MG63 (cell line): ENCODE measurements around the gene LMOD3. TPM values are rescaled to one million over a fixed set of nuclear protein-coding genes. Genes with fewer than 3 reads are reported as not detected.

ENCODE experiments used
- DNase-seq: peaks from one replicate; pipeline ENCODE4 v3.0.0-alpha.2; 2020
- H3K27me3 ChIP-seq: fragments of 250-450 bp; sonication (Bioruptor Pico); 2 replicates; pipeline ENCODE4 v1.5.1; 2020; ENCODE audit warnings: mild to moderate bottlenecking, moderate library complexity
- H3K36me3 ChIP-seq: fragments of 250-450 bp; sonication (Bioruptor Pico); 2 replicates; pipeline ENCODE4 v1.5.1; 2020; ENCODE audit warnings: mild to moderate bottlenecking, moderate library complexity
- H3K4me3 ChIP-seq: fragments of 250-450 bp; sonication (Bioruptor Pico); 2 replicates; pipeline ENCODE4 v1.5.1; 2020; ENCODE audit warnings: mild to moderate bottlenecking, moderate library complexity
- H3K9me3 ChIP-seq: fragments of 250-450 bp; sonication (Bioruptor Pico); 2 replicates; pipeline ENCODE4 v1.5.1; 2020; ENCODE audit warnings: mild to moderate bottlenecking, moderate library complexity
- total RNA-seq: library from RNA; depleted of rRNA; stranded (reverse); fragments of >200 nt; shearing (Covaris generic); gene quantifications from 2 replicates; pipeline ENCODE4 v1.2.3, GENCODE V29; 2014; ENCODE audit warnings: low replicate concordance

The LMOD3 gene
- total RNA-seq, 1 experiment from 2014 or later = not detected

DNA sequence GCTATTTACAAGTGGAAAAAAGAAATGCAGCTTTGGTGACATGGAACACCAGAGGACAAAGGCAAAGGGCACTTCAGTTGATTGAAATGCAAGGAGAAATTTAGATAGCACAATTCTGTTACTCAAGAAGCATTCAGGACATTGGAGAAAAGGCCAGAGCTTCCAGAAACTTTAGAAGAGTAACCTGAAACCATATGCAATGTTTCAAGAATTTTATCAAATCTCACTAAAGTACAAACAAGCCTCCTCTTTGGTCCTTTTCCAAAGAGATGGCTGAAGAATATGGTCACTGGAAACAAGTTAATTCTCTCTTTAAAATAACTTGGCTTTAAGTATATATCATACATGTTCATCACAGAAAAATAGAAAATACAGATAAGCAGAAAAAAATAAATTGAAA lies 14.6 kb upstream of the LMOD3 start:
- no peak for DNase-seq
- no peak overlapping the region for H3K4me3 ChIP-seq
- no peaks in the 10 kb centered on the region for H3K27me3 ChIP-seq
- H3K36me3 ChIP-seq = no peaks in the 10 kb centered on the region
- H3K9me3 ChIP-seq = no peaks in the 10 kb centered on the region

DNA sequence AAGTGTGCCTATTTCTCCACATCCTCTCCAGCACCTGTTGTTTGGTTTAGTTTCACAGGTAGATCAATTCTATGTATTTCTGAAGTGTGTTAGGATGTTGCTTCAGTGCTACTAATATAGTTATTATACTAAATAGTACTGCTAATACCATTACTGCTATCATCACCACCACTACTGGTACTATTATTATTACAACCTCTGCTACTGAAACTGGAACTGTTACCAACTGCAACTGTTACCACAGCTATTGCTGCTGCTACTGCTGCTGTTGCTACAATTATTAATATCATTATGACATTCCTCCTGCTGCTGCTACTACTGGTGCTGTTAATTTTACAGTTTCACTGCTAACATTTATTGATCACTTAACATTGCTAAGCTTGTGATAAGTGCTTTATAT lies 8.3 kb upstream of the LMOD3 start:
- Histone ChIP-seq H3K4me3 (no peak overlapping the region), H3K27me3 (no peaks in the 10 kb centered on the region), H3K9me3 (no peaks in the 10 kb centered on the region), H3K36me3 (no peaks in the 10 kb centered on the region)
- DNase-seq = no peak

DNA sequence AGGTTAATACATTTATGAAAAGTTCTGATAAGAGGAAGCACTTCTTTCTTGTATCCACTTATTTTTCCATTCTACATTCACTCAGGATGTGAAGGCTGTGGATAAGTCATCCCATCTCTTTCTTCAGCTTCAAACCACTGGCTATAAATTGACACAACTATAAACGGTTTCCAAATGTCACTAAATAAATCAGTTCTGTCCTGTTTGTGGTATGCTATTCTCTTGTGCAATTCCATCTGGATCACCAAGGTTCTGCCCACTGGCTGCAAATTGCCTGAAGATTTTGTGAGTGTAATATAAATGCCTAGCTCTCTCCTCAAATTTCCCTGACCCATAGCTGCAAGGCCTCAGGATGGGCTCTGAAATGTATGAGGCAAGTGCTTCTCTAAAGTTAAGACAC lies 7.1 kb upstream of the LMOD3 start:
- H3K27me3 ChIP-seq = no peaks in the 10 kb centered on the region
- no peak for DNase-seq
- H3K4me3 ChIP-seq = no peak overlapping the region
- H3K9me3 ChIP-seq = no peaks in the 10 kb centered on the region
- H3K36me3 ChIP-seq = no peaks in the 10 kb centered on the region

DNA sequence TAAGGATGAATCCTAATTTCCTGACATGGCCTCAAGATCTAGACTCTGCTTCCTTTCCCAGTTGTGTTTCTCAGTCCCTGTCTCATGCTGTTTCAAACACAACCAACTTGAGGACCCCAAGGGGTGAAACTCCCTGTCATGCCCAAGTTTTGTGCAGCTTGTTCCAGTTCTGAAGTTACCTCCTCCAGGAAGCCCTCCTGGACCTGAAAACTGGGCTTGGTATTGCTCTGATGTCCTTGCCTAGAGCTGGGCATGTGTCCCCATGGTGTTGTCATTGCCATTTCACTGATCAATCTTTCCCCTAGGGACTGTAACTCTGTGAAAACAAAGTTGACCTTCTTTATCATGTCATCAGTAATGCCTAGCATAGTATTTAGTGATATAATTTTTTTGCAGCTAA lies 6.1 kb upstream of the LMOD3 start:
- no peak for DNase-seq

DNA sequence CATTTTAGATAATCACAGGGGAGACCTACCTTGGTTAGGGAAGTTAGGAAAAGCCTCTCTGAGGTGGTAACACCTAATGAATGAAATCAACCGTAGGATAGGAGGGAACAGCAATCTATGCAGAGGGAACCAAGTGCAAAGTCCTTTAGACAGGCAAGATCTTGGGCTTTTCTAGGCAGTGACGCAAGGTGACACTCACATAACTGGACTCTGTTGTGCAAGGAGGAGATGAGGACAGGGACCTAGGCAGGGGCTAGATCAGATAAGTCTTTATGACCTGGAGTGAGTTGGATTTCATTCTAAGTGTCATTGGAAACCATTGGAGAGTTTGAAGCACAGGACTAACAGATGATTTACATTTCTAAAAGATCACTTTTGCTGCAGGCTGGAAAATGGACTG lies 4.6 kb upstream of the LMOD3 start:
- DNase-seq = no peak
- no peak overlapping the region for H3K4me3 ChIP-seq

More for the DNA sequence above, 6.1 kb upstream of the LMOD3 start:
- no peaks in the 10 kb centered on the region for H3K9me3 ChIP-seq
- no peaks in the 10 kb centered on the region for H3K36me3 ChIP-seq
- no peaks in the 10 kb centered on the region for H3K27me3 ChIP-seq
- H3K4me3 ChIP-seq = no peak overlapping the region

DNA sequence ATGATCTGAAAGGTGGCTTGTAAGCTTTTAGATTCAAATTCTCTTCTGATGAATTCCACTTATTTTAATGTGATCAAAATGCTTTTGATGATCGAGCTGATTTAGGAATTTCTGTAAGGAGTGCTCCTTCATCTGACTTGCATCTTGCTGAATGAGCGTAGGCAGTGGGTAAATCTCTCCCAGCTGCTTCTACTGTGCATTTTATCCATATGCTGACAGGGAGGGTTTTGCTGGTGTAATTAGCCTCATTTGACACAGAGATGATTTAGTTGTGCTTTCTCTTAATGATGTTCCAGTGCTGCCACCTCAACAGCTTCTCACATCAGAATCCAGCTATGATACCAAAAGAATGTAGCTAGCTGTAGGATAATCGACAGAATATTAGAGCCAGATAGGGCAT lies 3.8 kb upstream of the LMOD3 start:
- DNase-seq = no peak
- H3K36me3 ChIP-seq = no peaks in the 10 kb centered on the region
- no peaks in the 10 kb centered on the region for H3K27me3 ChIP-seq
- H3K4me3 ChIP-seq = no peak overlapping the region
- H3K9me3 ChIP-seq = no peaks in the 10 kb centered on the region

More for the DNA sequence above, 4.6 kb upstream of the LMOD3 start:
- Histone ChIP-seq H3K9me3 (no peaks in the 10 kb centered on the region), H3K36me3 (no peaks in the 10 kb centered on the region), H3K27me3 (no peaks in the 10 kb centered on the region)

DNA sequence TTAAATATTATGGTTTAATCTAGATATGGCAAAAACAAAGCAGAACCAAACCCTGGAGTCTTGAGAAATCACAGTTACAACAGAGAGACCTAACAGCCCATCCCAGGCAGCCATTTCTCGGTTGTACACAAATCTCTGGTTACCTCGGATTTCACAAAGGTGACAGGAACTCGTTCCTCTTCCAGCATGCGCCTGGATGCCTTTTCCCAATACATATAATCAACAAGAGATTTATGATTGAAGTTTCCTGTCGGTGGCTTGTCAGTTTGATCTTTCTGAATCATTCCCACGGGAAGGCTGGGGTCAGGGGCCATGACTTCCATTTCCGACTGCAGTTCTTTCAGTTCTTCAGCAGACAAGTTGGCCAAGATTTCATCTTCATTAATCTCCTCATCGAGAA lies 445 bp downstream of the LMOD3 start:
- no peaks in the 10 kb centered on the region for H3K36me3 ChIP-seq
- no peak for DNase-seq
- no peaks in the 10 kb centered on the region for H3K9me3 ChIP-seq
- no peaks in the 10 kb centered on the region for H3K27me3 ChIP-seq
- no peak overlapping the region for H3K4me3 ChIP-seq

DNA sequence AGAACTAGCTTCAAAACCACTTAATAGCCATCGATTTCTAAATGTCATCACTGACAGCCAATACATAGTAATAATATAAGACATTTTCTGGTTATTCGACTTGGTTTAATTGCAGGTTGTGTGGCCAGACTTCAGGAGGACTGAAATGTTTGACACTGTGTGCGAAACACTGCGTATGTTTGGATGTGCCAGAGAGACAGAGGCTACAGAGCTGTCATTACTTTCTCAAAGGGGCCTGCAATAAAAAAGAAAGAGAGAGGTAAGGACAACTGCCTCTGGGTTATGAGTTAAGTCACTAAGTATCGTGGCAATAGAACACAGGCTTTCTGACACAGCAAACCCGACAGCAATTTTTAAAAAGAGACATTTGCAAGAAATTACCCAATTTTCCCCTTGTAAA lies 882 bp downstream of the LMOD3 start:
- H3K9me3 ChIP-seq = no peaks in the 10 kb centered on the region
- H3K36me3 ChIP-seq = no peaks in the 10 kb centered on the region
- H3K4me3 ChIP-seq = no peak overlapping the region
- no peak for DNase-seq
- no peaks in the 10 kb centered on the region for H3K27me3 ChIP-seq

DNA sequence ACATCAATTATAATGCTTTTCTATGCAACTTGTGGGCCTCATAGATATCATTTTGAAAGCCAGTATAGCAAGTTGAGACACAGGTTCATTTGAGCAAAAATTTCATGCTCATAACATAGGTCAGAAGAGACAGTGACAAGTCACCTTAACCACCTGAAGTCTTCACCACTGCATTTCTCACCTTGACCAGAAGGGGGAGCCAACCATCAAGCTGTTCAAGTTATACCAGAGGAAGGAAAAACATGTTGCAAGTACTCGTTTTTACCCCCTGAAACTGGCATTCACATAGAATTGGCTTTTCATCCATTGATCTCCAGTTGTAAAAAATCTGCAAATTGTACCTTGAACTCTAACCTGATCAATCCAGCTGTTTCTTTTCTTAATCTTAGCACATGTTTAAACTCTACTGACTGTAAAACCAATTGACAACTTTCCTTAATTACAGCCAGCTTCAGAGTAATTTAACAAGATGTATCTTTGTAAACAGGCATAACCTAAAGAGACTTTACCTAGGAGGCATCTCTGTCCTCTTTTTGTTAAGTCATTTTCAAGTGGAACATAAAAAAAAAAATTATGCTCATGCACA lies 1.4 kb downstream of the LMOD3 start:
- Histone ChIP-seq H3K4me3 (no peak overlapping the region), H3K36me3 (no peaks in the 10 kb centered on the region), H3K27me3 (no peaks in the 10 kb centered on the region), H3K9me3 (no peaks in the 10 kb centered on the region)
- DNase-seq = peak; percentile 33

DNA sequence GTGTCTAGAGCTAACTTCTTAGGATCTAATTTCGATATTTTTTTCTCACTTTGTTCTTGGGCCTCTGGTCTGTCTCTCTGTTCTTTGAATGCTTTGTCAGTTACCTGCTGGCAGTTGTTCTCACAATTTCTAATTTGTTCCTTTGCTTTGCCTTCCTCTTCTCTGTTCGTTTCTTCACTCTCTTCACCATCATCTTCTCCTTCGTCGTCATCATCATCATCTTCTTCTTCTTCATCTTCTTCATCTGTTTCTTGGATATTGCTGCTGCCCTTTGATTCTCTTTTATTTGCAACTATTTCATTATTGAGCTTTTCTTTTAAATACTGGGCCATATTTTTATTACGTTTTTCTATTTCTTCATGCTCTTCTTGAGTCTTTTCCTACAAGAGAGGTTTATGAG lies 2.7 kb downstream of the LMOD3 start:
- Histone ChIP-seq H3K9me3 (no peaks in the 10 kb centered on the region), H3K36me3 (no peaks in the 10 kb centered on the region), H3K27me3 (no peaks in the 10 kb centered on the region), H3K4me3 (no peak overlapping the region)
- DNase-seq = no peak

DNA sequence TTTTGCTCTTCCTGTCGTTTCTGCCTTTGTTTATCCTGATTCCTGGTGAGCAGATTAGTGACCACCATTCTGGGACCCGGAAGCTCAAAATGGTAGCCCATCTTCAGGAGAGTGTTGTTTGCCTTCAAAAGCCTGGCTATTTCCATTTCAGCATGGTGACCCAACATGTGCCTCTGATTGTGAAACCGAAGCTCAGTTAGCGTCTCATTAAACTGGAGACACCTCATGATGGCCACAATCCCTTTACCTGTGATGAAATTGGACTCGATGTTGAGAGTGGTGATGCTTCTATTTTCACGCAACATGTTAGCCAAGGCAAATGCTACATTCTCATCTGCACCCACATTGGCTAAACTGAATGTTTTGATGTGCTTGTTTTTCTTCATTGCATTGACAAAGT lies 3.3 kb downstream of the LMOD3 start:
- Histone ChIP-seq H3K36me3 (no peaks in the 10 kb centered on the region), H3K4me3 (no peak overlapping the region), H3K27me3 (no peaks in the 10 kb centered on the region), H3K9me3 (no peaks in the 10 kb centered on the region)
- DNase-seq = no peak

DNA sequence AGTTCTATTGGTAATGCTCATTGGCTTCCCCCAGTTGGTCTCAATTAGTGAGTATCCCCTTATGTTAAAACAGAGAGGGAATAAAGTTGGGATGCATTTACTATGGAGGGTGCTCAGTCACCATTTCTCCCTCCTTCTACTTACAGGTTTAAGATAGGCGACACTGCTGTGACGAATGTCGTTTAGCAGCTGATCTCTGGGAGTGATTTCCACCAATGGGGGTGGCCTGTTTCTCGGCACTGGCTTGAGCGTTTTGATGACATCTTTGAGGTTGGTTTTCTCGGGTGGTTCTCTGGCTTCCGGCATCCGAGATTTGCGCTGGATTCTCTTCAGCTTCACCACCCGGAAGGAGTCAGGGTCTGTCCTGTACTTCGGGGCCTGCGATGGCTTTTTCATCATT lies 3.8 kb downstream of the LMOD3 start:
- no peak for DNase-seq
- H3K4me3 ChIP-seq = no peak overlapping the region
- H3K9me3 ChIP-seq = no peaks in the 10 kb centered on the region
- H3K27me3 ChIP-seq = no peaks in the 10 kb centered on the region
- no peaks in the 10 kb centered on the region for H3K36me3 ChIP-seq

DNA sequence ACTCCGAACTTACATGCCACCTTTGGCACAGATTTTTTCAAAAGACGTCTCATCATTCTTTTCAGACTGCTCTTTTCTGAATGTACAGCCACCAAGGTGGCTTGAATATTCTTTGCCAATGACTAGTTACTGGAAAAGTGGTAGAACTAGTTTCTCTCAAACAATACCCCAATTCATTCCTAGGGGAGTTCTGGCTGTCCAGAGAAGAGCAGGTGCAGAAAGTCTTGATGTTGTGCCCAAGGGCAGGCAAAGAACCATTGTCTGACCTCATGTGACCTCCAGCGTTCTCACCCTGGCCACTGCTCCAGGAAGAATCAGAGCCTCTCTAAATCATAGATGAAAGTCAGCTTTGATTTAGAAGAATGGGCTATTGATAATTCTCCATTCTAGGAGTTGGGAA lies 5.5 kb downstream of the LMOD3 start:
- no peaks in the 10 kb centered on the region for H3K27me3 ChIP-seq
- no peak overlapping the region for H3K4me3 ChIP-seq
- H3K9me3 ChIP-seq = no peaks in the 10 kb centered on the region
- H3K36me3 ChIP-seq = no peaks in the 10 kb centered on the region
- DNase-seq = no peak

DNA sequence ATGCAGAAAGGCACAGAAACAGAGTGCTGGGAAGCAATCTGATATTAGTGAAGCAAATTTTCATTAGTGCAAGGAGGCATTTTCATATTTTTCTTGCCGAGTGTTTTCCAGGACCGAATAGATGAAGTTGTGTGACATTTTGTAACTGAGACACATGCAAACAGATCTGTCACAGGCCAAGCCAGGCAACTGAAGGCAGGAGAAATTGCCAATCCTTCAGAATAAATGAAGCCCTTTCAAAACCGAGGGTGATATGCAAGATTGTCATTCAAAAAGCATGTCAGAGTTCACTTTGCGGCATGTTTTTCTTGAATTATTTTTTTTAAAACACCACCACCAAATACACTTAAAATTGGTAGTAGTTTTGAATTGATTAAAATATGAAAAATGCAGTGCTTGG lies 6.2 kb downstream of the LMOD3 start:
- Histone ChIP-seq H3K27me3 (no peaks in the 10 kb centered on the region), H3K36me3 (no peaks in the 10 kb centered on the region), H3K9me3 (no peaks in the 10 kb centered on the region), H3K4me3 (no peak overlapping the region)
- DNase-seq = no peak

DNA sequence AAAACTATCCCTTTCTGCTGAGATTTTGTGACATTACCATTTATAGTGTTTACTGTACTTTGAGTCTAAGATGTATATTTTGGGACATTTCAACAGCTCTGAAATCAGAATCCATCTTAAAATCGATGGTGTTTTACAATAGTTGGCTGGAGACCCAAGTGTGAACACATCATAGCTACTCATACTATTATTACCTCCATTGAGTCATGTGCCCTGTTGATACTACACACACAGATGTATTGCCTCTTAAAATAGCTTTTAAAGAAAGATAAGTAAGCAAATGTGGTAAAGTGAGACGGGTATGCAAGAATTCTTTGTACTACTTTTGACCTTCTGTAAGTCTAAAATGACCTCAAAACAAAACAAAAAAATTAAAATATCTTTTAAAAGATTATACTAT lies 6.7 kb downstream of the LMOD3 start:
- no peak for DNase-seq
- Histone ChIP-seq H3K27me3 (no peaks in the 10 kb centered on the region), H3K36me3 (no peaks in the 10 kb centered on the region), H3K4me3 (no peak overlapping the region), H3K9me3 (no peaks in the 10 kb centered on the region)

DNA sequence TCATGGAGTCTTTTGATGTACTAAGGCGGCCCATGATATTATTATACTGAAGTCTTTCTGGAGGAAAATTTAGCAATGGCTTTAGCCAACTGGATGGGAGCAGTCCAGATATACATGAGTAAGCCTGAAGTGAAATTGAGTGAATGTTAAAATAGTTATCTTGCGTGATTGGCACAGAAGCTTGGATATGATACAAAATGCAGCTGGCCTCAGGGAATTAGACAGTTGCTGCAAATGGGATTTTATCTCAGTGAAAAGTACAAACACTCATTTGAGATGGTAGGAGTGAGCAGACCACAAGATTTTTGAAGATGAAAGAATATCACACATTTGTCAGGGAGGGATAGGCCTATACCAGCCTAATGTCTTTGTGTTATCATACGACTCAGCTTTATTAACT lies 8.9 kb downstream of the LMOD3 start:
- no peaks in the 10 kb centered on the region for H3K9me3 ChIP-seq
- peak; percentile 27 for DNase-seq
- H3K27me3 ChIP-seq = no peaks in the 10 kb centered on the region
- H3K36me3 ChIP-seq = no peaks in the 10 kb centered on the region
- no peak overlapping the region for H3K4me3 ChIP-seq

DNA sequence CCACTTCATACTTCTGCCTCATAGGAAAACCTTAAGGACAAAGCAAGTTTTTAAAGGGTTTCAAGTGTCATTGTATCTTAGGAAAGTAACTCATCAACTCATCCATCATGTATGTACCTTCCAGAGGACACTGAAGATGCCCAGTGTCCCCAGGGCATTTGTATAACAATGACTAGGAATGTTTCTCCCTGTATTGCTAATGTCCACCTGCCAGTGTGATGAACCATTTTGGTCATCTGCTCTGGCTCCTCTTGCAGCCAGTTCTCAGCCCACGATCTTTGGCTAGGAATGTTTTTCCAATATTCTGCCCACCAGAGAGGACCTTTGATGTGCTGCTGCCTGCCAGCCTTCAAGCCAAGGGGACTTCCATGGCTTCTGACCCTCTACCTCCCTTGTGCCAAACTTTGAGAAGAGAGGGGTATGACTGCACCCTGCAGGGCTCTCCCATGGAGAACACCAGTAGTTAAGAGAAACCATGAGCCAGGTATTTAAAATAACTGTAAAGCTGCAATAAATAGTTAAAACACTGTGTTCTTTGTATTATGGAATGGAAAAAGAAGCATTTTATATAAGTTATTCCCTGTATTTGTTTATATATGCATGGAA lies 11.4 kb downstream of the LMOD3 start:
- Histone ChIP-seq H3K4me3 (no peak overlapping the region), H3K27me3 (no peaks in the 10 kb centered on the region)
- no peak for DNase-seq

DNA sequence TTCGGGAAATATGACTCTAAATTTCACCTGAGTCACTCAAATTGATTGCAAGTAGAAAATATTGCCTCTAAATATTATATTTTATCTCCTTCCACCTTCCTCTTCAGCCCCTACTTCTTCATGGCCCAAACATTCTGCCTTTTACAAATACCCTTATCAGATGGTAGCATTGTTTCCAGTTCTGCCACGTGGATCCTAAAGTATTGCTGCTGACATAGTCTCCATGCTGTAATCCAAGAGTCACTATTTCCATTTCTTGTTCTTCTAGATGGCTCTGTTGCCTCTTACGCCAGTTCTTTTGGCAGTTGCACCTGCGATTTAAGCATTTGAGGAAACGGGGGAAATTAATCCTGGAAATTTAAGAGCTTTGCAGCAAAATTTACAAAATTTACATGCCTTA lies 13.6 kb downstream of the LMOD3 start:
- H3K4me3 ChIP-seq = no peak overlapping the region
- peaks cover 7% of the 10 kb centered on the region for H3K36me3 ChIP-seq
- no peaks in the 10 kb centered on the region for H3K9me3 ChIP-seq
- H3K27me3 ChIP-seq = no peaks in the 10 kb centered on the region
- no peak for DNase-seq

More for the DNA sequence above, 11.4 kb downstream of the LMOD3 start:
- Histone ChIP-seq H3K36me3 (no peaks in the 10 kb centered on the region; the same call in 1 of the 2 replicates), H3K9me3 (no peaks in the 10 kb centered on the region)

DNA sequence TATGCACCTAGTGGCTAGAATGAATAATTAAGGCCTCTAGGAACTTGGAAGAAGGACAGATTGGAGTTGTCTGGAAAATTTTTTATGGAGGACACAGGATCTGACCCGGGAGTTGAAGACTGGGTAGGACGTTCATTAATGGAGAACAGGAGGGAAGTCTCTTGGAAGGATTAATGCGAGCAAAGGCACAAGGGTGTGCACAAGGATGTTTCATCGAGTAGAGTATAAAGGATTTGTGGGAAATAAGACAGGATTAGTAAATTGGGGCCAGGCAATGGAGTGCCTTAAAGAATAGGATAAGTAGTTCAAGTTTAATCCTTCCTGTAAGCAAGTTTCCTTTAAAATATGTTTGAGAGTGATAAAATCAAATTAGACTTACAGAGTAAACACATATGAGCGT lies 14.6 kb downstream of the LMOD3 start:
- Histone ChIP-seq H3K9me3 (no peaks in the 10 kb centered on the region), H3K27me3 (no peaks in the 10 kb centered on the region), H3K4me3 (no peak overlapping the region), H3K36me3 (peaks cover 7% of the 10 kb centered on the region)
- no peak for DNase-seq
